ENCODE measurements around the gene NUDT5. TPM values are rescaled to one million over a fixed set of nuclear protein-coding genes. Genes with fewer than 3 reads are reported as not detected.
A peak's percentile ranks its signal among the peaks of the same experiment; 100 is the strongest.

Gene NUDT5
- total RNA-seq, 4 donors from 2014 or later: 28.0 to 36.5 (median 35.2) TPM

GRCh38 chr10:12225444-12225843 lies 29.8 kb upstream of the NUDT5 start:
- DNase-seq (ENCODE audit: low spot score in 2 of 2): no peak
- TF ChIP-seq, protein P1, sequence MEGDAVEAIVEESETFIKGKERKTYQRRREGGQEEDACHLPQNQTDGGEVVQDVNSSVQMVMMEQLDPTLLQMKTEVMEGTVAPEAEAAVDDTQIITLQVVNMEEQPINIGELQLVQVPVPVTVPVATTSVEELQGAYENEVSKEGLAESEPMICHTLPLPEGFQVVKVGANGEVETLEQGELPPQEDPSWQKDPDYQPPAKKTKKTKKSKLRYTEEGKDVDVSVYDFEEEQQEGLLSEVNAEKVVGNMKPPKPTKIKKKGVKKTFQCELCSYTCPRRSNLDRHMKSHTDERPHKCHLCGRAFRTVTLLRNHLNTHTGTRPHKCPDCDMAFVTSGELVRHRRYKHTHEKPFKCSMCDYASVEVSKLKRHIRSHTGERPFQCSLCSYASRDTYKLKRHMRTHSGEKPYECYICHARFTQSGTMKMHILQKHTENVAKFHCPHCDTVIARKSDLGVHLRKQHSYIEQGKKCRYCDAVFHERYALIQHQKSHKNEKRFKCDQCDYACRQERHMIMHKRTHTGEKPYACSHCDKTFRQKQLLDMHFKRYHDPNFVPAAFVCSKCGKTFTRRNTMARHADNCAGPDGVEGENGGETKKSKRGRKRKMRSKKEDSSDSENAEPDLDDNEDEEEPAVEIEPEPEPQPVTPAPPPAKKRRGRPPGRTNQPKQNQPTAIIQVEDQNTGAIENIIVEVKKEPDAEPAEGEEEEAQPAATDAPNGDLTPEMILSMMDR (IDR thresholded peaks at IDR 0.05): no peak
- TF ChIP-seq POLR2A (IDR thresholded peaks at IDR 0.05): no peak
- intact Hi-C loops (cut with DNase I; ENCODE audit: low total_unique reads): no loop called here
- 64 to 81% methylated on average over 2 of the region's 2 CpGs for WGBS, 2 donors
- no peak overlapping the region for H3K4me3 ChIP-seq (ENCODE audit: low read depth, poor library complexity, severe bottlenecking)

DNA sequence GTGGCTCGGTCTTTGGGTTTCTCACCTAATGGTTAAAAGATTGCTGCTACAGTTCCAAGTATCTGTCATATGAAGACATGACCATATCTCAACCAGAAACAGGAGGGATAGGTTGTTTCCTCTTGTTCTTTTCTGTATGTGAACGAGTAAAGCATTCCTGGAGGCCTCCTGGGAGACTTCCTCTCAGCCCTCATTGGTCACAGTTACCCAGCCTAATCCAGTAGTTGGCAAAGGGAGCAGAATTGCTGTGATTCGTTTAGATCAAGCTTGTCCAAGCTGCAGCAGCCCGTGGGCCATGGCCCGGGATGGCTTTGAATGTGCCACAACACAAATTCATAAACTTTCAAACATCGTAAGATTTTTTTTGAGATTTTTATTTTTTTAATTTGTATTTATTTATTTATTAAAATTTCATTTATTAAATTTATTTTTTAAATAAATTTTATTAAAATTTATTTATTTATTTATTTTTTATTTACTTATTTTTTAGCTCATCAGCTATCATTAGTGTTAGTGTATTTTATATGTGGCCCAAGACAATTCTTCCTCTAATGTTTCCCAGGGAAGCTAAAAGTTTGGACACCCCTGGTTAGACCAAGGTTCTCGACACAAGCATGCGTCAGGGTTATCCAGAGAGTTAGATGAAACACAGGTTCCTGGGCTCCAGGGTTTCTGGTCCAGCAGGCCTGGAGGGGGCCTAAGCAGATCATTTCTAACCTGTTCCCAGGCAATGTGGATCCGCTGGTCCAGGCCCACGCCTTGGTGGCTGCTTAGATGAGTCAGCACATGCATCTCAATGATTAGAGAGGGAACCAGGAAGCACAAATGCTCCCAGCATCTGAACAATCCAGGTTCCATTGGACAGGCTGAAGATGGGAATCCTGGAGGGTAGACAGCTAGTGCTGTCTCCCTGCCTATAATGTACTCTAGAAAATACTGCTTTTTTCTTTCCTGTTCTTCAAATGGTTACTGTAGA lies 25.9 kb upstream of the NUDT5 start:
- intact Hi-C loops (cut with DNase I; ENCODE audit: low total_unique reads): no loop called here
- no peak for DNase-seq (ENCODE audit: low spot score in 2 of 2)
- 78 to 86% methylated on average over 10 of the region's 10 CpGs for WGBS, 2 donors

DNA sequence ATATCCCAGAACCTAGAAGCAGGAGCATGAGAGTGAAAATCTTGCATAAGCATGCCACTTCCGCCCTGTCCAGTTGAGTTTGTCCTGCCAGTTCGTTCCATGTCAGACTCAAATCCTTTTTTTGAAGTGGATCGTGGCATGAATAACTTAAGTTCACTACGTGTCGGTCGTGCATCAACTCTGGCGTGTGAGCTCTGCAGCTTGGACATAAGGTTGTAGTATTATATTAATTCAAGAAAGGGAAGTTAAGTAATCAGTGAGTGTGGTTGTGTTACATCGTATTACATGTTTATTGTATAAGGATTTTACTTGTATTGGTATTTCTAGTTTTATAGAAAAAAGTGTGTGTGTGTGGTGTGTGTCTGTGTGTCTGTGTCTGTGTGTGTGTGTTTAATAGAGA lies 23.3 kb upstream of the NUDT5 start:
- no peak for DNase-seq (ENCODE audit: low spot score in 2 of 2)
- intact Hi-C loops (cut with DNase I; ENCODE audit: low total_unique reads): no loop called here
- 89 to 90% methylated on average over 8 of the region's 8 CpGs for WGBS, 2 donors
- no peak overlapping the region for H3K4me3 ChIP-seq (ENCODE audit: low read depth, poor library complexity, severe bottlenecking)
- TF ChIP-seq, protein P1 (IDR thresholded peaks at IDR 0.05): no peak
- no peak for TF ChIP-seq POLR2A (IDR thresholded peaks at IDR 0.05)

More for the DNA sequence above, 25.9 kb upstream of the NUDT5 start:
- no peak overlapping the region for H3K4me3 ChIP-seq (ENCODE audit: low read depth, poor library complexity, severe bottlenecking)
- TF ChIP-seq, protein P1 (IDR thresholded peaks at IDR 0.05): no peak
- TF ChIP-seq POLR2A (IDR thresholded peaks at IDR 0.05): no peak

- intact Hi-C loops (cut with DNase I; ENCODE audit: low total_unique reads): no loop called here
- no peak overlapping the region for H3K4me3 ChIP-seq (ENCODE audit: low read depth, poor library complexity, severe bottlenecking)
- 18 to 24% methylated on average over 6 of the region's 6 CpGs for WGBS, 2 donors
- no peak for TF ChIP-seq POLR2A (IDR thresholded peaks at IDR 0.05)
- TF ChIP-seq, protein P1 (IDR thresholded peaks at IDR 0.05): no peak
- peak in 1 of 2 donors; percentile 32 for DNase-seq (ENCODE audit: low spot score in 2 of 2)
These were observed 19.1 kb upstream of the NUDT5 start for GRCh38 chr10:12214763-12215218.

DNA sequence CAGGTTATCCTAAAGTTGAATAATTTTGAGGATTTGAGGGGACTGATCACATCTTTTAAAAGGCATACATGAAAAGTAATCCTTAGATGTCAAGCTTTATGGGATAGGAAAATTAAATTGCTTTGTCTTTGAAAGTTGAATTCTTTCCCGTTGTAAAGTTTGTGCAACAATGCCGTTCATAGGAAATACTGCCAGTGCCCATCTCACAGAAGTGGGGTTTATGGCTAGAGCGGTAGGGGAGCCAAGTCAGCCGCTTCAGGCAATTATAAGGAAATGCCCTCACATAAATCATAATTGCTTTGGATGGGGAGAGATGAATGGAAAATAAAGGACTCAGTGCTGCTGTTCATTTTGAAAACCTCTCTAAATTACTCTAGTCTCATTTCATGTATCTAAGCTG lies 18.4 kb upstream of the NUDT5 start:
- WGBS, 2 donors: 16 to 17% methylated on average over 4 of the region's 4 CpGs
- no peak for DNase-seq (ENCODE audit: low spot score in 2 of 2)
- H3K4me3 ChIP-seq (ENCODE audit: low read depth, poor library complexity, severe bottlenecking): no peak overlapping the region
- TF ChIP-seq POLR2A (IDR thresholded peaks at IDR 0.05): no peak
- TF ChIP-seq, protein P1 (IDR thresholded peaks at IDR 0.05): no peak
- intact Hi-C loops (cut with DNase I; ENCODE audit: low total_unique reads): no loop called here

Measured in lower leg skin (tissue), 4 donors.